Measurements from ENCODE around the gene C10orf95.

C10orf95 gene

DNA sequence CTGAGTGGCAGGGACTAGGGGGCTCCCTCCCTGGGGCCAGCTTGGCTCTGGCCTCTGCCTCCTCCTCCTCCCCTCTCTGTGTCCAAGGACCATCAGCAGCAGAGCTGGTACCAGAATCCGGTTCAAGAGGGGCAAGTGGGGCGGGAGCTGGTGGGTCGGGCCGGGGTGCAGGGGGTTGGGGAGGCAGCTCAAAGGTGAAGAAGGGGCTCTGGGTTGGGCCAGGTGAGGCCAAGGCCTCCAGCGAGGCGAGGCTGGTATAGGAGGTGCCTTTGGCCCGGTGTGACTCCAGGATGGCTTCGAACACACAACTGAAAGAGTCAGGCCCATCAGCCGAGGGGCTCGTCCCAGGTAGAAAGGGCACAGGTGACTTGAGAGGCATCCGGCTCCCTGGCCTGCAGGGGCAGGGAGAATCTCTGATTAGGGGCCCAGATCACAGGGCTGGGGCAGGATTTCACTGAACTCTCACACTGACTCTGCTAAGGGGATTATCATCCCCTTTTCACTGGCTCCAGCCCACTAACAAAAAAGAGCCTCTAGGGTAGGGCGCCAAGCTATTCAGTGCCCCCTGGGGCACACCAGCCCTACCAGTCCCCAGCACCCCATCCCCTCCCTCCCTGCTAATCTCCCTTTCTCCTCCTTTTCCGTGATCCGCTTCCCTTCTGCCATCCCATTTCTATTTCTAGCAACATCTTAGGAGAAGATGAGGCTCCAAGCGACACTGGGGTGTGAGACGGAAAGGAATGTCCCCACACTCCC is 37.4 kb downstream of the C10orf95 start:
- DNase-seq, result no peak

DNA sequence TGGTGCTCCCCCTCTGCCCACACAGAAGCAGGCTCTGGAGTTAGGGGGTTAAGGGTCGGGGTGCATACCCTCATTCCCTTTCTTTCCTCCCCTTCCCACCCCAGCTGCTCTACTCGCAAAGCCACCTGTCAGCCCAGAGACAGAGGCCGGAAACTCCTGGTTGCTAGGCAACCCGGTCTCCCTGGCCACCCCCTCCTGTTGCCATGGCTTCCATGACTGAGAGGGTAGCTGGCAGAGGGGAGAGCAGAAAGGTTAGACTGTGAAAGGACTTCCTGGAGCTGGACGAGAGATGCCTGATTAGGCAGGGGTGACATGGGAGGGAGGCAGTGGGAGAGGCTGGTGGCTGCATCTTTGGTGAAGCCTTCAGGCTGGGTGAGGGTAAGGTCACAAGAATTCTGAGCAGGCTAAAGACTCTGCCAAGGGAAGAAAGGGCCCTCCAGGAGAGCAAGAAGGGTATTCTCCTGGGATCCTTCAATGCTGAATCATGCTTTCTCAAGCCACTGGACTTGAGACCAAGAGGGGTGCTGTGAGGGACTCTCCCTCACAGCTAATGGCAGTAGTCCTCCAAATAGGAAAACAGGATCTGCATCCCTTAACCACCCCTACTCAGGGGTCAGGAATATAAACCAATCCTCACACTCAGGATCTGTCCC is 38.2 kb downstream of the C10orf95 start:
- peak; percentile 59 for DNase-seq

DNA sequence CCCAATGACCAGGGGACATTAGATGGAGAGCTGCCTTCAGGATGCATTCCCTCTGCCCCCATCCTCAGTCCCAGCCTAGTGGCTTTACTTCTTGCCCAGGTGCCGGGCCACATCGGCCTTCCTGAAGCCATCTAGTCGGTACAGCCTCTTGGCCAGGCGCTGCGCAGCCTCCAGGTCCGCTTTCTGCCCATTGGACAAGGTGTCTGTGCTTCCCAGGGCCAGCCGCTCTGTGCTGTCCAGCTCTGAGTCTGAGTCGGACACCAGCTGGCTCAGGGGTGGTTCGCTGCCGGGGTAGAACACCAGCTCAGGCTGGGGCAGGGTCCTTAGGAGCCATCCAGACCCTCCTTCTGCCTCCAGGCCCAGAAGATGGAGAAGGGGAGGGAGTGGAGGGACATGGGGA is 39.0 kb downstream of the C10orf95 start:
- DNase-seq, result no peak

DNA sequence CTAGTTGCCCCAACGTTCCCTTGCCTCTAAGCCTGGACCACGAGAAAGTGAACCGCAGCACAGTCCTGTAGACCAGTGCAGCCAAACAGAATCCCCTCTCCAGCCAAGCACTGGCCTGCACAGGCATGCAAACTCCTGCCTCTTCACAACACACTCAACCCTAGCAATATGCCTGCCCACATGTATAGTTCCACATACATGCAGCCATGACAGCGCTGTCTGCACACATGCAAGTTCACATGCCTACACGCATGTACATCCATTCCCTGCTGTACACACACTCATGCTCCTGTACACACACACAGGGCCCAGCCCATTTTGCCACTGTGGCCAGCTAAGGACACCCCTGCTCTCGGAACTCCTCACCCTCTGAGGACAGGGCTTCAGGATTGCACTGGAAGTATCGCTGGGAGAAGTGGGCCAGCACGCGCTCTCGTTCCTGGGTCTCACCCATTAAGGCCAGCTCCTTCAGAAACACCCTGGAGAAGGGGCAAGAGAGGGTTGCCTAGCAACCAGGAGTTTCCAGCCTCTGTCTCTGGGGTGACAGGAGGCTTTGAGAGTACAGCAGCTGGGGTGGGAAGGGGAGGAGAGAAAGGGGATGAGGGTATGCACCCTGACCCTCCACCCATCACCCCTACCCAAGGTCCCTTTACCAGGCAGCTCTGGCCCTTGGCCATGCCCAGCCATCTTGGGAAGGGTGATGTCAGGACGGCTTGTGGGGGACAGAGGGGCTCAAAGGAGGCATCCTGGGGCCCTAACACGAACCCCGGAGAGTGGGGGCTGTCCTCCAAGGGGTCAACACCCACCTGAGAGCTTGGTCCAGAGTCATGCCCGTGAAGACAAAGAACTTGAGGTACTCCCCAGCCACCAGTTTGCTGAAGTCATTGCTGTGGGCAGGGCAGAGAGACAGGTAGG is 39.7 kb downstream of the C10orf95 start:
- DNase-seq, result no peak

DNA sequence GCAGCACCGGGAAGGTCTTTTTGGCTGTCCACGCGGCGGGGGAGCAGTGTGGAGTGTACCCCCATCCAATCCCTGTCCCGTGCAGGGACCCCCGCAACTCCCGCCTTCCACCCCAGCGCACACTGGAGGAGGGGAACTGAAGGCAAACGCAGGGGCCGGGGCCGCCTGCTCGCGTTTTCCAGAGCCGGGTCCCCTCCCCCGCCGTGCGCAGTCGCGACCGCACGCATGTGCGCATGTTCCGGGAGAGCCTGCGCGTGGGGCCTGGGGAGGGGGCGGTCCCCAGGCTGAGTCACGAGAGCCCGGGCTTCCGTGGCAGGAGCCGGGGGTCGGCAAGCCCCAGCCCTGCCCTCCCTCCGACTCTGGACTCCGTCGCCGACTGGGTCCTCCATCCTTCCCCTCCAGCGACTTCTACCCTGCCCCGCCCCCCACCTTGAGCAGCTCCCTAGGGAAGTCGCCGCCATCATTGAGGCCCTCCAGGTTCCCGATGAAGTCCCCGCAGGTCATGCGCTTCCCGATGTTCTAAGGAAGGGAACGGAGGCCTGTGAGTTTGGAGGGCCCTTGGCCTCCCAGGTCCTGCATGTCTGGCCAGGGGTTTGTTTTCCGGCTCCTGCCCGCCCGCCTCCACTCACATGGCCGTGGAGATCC is 40.8 kb downstream of the C10orf95 start:
- DNase-seq, result no peak

DNA sequence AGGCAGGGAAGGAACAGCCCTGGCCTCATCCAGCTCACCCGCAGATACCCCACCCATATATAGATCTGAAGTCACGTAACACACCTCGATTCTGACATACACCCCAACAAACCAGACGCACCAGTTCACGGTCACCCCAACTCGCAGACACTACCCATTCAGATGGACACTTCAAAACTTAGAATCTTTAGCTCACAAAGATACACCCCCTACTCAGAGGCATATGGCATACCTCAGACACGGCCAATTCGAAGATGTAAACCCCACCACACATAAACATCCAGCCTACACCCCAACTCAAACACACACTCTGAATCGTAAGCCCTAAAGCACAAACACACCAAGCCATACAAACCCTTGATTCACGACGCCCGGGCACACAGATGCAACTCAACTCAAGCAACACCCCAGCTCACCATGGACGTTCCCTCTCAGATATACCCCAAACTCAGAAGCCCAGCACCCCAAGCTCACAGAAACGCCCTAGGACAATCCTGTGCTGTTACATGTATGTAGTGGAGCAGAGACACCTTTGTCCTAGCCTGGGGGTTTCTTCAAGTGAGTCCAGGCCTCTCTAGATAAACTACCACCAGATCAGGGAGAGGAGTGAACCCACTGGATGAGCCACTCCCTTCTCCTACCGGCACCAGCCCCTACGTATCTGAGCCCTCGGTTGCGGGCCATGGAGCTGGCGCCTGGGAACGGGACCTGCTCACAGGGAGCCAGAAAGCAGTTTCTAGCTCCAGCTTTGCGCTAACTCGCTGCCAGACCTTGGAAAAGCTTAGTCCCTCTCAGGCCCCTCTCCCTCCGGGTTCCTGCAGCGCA is 41.5 kb downstream of the C10orf95 start:
- no peak for DNase-seq

DNA sequence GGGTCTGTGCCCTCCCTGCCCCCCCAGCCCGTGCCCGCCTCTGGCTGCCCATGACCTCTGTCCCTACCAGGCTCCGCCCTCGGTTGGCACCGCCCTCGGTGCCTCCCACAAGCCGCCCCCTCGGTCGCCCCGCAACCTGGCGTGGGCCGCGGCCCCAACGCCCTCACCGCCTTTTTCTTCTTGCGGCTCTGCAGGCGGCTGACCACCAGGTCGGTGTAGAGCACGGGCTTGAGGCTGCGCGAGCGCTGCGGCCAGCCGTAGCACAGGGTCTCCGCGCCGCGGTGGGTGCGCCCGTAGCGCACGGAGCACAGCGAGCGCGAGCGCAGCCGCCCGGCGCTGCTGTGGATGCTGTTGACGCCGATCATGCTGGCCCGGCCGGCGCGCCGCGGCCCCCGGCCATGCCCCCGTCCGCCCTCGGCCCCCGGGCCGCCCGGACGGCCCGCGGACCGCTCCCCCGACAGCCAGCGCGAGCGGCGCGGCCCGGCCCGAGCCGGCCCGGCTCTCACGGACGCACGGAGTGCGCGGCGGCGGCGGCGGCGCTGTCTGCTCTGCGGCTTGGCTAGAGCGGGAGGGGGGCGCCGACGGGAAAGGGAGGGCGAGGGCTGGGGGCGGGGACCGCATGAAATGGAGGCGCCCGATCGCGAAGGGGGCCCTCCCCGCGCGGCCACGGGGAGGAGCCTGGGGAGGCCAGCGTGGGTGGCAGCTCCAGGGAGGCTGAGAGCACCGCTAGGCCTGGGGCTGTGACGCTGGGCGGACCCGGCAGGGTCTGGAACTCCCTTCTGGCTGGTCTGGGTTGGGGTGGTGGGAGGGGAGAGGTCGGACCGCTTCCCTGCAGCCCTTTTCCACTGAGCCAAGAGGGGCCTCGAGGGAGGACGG is 42.4 kb downstream of the C10orf95 start:
- DNase-seq, result no peak

DNA sequence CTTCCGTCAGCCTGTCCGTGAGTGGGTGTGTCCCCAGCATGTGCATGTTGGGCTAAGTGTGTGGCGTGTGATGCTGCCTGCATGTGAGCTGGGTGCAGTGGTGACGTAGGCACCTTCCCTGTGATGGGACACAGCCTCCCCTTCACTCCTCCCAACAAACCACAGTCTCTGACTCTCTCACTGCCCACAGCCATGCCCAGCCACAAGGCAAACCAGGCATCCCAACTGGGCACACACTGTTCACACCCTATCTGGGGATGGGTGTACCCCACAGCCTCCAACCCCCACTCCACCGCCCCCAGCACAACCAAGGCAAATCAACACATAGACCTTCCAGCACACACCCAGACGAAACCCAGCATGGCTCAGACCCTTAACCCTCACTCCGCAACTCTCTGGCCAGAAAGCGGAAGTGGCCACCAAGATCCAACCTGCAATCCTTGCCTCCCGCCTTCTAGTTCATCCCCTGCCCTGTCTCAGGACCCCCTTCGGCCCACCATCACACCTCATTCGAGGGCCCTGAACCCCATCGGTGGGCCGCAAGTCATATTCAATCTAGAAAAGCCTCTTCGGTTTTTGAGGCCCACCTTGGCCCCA is 43.1 kb downstream of the C10orf95 start:
- DNase-seq, result no peak

DNA sequence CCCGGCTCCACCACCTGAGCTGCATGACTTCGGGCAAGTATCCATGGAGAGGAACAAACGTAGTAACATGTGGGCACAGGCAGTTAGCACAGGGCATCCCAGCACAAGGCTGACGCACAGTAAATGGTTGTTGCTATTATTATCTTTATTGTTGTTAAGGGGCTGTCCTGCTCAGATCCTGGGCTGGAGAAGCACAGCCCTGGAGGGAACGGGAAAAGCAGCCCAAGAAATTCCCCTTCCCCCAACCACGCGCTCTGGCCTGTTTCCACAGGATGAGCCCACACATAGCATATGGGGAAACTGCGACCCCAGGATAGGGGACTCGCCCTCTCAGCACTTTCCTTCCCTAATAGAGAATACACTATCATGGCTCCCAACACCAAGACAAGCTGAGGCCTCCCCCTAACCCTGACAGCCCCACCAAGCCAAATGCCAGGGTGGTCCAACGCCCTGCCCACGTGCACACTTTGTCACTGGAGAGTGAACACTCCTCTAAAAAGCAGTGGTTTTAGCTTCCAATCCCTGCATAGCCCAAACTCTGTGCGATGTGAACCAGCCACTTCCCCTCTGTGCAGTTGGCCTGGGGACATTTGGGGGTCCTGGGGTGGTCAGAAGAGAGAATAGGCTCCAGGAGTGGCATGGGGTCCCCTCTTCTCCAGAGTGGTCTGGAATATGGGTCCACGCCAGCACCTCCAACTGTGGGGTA is 43.8 kb downstream of the C10orf95 start:
- no peak for DNase-seq

DNA sequence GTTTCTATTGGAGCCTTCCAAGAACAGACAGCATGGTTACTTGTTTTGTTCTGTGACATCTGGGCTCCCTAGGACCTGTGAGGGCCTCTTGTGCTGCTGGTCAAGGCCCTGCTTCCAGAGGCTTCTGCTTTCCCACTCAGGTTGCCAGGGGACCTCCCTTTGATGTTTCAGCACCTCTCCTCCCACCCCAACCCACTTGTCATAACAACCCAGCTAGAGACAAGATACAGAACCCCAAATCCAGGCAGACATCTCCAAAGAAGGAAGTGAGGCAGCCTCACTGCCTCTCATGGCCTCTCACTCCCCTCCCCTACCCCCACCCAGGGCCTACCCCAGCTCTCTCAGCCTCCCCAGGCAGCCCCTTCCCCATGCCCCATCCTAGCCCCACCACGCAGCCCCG is 44.5 kb downstream of the C10orf95 start:
- no peak for DNase-seq

DNA sequence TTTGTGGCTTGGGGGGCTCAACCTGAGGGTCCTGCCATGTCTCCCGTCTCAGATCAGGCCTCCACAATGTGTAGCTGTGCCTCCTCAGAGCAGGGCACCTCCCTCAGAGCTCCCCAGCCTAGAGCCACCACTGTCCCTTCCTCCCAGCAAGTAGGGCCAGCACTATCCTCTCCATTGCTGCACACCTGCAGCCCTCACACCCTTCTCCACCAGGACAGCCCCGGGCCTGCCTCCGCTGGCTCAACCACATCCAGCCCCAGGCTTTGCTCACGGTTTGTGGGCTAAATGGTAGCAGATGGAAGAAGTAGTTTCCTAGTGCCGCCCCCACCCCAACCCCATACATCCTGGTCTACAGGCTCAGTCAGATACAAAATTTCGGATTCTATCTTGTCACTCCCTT is 45.7 kb downstream of the C10orf95 start:
- DNase-seq, result peak; percentile 17

DNA sequence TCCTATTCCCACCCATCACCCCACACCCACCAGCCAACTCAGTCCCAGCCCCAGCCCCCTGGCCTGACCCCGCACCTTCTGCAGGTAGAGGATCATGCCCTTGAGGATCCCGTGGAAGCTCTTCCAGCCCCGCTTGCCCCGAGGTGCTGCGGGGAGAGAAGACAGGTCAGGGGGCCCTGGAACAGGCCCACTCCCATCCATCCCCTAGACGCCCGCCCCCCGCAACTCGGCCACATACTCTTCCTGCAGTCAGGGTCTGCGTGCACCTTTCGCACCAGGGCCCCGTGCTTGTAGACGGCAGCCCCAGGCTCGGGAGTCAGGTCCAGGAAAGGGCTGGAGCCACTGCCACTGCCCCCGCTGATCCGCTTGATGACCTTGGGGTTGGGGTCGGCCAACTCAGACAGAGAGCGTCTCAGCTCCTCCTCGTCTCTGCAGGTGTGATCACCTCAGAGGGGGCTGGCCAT is 46.2 kb downstream of the C10orf95 start:
- DNase-seq, result no peak

DNA sequence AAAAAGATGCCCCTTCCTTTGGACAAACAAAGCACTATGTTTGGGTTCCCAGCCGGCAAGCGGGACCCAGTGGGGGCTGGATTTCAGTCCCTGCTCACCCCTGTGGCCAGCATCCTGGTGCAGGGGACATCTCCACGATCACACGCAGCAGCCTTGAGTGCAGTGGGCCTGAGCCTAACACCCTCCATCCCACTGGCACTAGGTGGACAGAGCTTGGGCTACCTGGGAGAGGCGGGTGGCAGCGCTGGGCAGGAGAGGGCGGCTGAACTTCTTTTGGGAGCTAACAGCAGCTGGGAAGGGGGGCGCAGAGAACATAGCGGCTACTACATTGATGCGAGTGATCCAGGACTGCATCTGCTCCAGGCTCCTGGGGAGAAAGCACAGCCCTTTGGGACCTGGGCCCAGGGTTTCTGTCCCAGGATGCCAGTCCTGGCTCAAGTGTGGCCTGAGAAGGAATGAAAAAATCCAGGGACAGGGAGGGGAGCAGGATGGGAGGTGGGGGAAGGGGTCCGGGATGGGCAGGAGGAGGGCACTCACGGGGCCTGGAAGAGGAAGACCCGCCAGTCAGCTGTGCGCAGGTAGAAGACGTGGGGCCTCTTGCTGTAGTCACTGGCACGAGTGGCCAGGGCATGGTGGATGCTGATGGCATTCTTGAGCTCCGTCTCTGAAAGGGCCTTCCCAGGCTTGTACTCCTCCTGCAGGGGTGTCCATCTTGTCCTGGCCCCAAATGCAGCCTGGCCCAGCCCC is 46.8 kb downstream of the C10orf95 start:
- no peak for DNase-seq

DNA sequence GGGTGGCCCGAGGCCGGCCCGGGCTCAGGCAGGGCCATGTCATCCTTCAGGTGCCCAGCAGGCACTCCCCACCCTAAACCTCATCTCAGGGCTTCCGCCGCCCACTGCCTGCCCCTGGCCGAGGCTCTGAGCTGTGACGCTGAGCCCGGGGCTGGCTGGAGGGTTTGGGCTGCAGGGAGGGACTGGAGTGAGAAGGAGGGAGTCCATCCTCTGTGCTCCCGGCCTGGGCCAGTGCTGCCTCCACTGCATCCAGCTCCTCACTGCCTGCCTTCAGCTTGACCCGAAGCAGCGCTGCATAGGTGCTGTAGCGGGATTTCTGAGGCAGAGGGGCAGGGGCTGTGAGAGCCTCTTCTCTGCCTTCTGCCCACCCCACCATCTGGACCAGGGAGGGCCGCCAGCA is 48.2 kb downstream of the C10orf95 start:
- no peak for DNase-seq

DNA sequence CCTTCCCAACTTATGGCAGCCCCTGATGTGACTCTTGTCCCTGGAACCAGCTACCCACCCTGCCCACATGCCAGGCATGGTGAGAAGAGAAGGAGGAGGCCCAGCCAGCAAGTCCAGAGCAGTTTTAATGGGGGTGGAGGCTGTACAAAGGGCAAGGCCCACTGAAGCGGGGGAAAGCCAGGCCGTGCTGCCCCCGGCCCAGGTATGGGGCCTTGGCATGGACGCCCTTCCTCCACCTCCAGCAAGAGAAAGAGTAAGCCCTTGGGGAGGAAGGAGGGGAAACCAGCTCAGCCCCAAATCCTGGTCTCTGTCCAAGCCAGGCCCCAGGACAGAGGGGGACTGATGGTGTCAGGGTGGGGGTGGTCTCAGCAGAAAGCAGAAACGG is 48.8 kb downstream of the C10orf95 start:
- DNase-seq, result no peak

DNA sequence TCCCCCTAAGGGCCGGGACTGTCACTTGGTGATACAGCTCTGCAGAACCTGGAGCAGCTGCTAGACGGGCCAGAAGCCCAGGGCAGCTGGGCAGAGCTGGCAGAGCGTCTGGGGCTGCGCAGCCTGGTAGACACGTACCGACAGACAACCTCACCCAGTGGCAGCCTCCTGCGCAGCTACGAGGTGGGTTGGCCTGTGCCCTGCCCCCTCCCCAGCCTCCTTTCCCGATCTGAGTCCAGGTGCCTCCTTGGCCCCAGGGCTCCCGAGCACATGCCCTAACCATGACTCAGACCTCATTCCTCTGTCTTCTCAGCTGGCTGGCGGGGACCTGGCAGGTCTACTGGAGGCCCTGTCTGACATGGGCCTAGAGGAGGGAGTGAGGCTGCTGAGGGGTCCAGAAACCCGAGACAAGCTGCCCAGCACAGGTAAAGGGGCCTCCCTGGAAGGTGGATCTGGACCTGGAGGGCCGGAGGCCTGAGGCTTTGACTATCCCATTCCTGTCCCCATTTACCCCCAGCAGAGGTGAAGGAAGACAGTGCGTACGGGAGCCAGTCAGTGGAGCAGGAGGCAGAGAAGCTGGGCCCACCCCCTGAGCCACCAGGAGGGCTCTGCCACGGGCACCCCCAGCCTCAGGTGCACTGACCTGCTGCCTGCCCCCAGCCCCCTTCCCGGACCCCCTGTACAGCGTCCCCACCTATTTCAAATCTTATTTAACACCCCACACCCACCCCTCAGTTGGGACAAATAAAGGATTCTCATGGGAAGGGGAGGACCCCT is 49.4 kb downstream of the C10orf95 start:
- no peak for DNase-seq

DNA sequence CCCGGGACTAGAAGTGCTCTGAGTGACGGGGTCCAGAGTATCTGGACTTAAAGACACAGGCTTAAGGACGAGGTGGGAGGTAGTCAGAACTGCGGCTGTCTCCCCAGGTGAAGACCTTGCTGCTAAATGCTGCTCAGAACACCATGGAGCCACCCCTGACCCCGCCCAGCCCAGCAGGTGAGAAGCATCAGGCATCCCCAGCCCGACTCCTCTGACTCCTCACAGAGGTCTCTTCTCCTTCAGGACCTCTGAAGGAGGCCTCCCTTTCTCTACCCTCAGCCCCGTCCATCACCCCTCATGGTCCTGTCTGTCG is 50.0 kb downstream of the C10orf95 start:
- DNase-seq, result no peak

DNA sequence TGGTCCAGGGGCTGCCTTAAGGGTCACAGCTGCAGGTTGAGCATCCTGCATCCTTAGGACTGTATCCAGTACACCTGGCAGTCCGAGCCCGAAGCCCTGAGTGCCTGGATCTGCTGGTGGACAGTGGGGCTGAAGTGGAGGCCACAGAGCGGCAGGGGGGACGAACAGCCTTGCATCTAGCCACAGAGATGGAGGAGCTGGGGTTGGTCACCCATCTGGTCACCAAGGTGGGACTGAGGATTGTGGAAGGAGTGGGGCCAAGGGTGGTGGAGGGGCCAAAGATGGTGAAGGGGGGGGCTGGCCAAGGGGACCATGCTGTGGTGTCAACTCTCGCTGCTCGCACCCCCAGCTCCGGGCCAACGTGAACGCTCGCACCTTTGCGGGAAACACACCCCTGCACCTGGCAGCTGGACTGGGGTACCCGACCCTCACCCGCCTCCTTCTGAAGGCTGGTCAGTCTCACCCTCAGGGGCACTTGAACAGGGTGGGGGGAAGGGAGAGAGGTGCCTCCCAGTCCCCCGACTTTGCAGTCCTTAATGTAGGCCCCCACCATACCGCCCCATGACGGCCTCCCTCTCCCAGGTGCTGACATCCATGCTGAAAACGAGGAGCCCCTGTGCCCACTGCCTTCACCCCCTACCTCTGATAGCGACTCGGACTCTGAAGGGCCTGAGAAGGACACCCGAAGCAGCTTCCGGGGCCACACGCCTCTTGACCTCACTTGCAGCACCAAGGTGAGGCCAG is 50.6 kb downstream of the C10orf95 start:
- no peak for DNase-seq

Measured in RPMI8226 (cell line).